GM21723 (cell line): ENCODE data around the gene SLC49A4.
A peak's percentile ranks its signal among the peaks of the same experiment; 100 is the strongest.

Experiments
- ATAC-seq: cut with Tn5 transposase; IDR thresholded peaks from one replicate; pipeline ENCODE4 v1.9.1; 2021; ENCODE audit warnings: mild to moderate bottlenecking, moderate library complexity; ENCODE audit not compliant: unreplicated experiment

SLC49A4 gene

GRCh38 chr3:122902326-122902725 lies 107.5 kb downstream of the SLC49A4 start:
- ATAC-seq, result no peak

- ATAC-seq, result no peak
Measured at GRCh38 chr3:122903171-122903570, 108.3 kb downstream of the SLC49A4 start.

- no peak for ATAC-seq
Measured at GRCh38 chr3:122907471-122907870, 112.6 kb downstream of the SLC49A4 start.

DNA sequence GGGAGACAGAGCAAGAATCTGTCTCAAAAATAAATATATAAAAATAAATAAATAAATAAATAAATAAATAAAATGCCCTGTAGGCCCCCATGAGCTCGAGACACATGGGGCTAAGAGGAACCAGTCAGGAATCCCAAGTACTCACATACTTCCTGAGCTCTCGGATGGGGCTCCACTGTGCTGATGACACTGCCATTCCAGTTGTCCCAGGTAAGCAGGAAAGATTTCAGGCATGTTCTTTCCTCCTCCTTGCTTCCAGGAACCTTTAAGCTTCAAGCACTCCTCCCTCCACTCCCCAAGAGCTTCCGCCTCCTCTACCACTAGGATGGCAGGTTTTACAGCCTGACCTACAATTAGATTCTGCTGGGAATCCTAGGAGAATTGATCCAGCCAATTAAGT lies 113.4 kb downstream of the SLC49A4 start:
- no peak for ATAC-seq

DNA sequence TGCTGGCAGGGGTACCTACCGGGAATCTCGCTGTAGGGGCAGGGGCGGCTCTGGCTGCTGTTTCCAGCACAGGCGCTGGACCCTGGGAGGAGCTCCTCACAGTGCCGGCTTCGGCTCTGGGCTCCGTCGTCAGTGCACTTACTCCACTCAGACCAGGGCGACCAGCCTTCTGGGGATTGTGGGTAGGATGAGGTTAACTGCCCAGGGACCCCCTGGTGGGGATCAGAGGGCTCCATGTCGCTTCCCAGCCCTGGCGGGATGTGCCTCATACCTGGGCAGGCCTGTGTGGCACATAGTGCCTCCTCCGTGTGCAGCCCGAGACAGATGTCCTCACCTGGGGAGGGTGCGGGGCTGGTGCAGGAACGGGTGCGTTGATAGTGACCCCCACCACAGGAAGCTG lies 117.0 kb downstream of the SLC49A4 start:
- ATAC-seq, result no peak

DNA sequence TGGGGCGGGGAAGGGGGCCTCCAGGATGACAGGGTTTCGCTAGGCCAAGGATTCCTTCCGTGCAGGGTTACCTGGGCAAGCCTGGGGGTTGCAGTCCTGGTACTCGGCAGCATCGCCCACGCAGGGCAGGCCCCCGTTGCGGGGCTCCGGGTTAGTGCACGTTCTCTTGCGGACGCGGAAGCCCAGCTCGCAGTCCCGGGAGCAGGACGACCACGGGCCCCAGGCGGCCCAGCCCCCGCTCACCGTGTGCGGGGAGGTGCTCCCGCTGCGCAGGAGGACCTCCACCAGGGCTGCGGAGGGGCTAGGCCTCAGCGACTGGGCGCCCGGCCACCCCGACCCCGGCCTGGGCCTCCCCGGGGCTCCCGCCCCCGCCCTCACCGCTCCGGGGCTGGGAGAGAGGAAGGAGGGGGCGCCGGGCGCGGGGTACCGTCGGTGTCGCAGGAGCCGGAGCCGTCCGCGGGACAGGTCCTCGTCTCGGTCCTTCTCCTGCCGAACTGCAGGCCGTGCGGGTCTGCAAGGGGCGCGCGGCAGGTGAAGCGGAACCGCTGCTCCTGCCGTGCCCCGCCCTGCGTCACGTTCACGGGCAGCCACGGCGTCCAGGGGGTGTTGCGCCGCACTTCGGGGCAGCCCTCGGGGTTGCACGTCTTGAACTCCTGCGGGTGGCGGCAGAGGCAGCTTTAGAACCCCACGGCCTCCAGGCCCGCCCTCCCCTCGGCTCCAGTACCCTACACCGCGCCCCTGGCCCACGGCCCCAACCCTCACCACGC lies 118.1 kb downstream of the SLC49A4 start:
- no peak for ATAC-seq

DNA sequence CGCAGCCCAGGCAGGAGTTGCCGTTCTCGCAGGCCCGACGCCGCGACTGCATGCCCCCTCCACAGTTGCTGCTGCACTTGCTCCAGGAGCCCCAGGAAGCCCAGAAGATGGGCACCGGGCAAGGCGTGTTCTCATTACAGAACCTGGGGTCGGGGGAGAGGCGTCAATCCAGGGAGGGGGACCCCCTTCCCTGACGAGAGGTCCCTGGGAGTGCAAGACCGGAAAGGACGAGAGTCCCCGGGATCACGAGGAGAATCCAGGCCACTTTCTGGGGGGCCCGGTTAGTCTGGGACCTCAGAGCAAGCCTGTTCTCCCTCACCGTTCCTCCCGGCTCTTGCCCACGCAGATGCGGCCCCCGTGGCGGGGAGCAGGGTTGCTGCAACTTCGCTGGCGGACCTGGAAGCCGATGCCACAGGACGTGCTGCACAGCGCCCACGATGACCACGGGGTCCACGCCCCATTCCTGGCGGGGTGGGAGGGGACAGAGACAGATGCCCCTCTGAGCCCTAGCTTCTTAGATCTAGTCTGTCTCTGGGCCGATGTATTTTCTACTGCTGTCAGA lies 118.8 kb downstream of the SLC49A4 start:
- no peak for ATAC-seq

DNA sequence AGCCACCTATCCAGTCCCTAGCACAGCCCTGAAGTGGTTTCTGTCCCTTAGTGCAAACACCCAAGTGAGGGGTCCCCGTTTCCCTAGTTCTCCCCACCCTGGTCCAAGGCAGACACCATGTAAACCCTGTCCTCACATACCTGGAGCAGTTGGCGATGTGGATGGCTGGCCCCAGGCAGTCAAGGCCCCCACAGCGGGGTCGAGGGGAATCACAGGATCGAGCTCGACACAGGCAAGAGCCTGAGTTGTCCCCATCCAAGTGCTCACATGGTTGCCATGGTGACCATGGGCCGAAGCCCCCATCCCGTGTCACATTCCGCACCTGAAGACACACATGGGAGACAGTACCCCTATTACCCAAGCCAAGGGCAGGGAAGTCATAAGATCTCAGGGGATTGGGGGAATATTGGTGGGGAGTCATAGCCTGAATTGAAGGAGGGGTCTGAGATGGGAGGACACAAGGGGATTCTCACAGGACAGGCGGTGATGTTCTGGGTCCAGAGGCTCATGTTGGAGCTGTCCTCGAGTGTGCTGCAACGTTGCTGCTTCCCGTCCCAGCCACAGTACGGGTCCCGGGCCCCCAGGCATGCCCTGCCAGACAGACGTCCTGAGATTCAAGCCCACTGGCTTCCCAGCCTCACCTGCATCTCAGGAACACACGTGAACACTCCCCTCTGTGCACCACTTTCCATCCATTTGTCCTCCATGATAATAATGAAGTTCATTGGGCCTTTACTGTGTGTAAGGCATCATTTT lies 120.6 kb downstream of the SLC49A4 start:
- ATAC-seq, result no peak

- ATAC-seq, result no peak
Measured at GRCh38 chr3:122916084-122916483, 121.2 kb downstream of the SLC49A4 start.

GRCh38 chr3:122916580-122916979 lies 121.7 kb downstream of the SLC49A4 start:
- ATAC-seq, result peak; percentile 59

GRCh38 chr3:122917412-122917811 lies 122.5 kb downstream of the SLC49A4 start:
- no peak for ATAC-seq

DNA sequence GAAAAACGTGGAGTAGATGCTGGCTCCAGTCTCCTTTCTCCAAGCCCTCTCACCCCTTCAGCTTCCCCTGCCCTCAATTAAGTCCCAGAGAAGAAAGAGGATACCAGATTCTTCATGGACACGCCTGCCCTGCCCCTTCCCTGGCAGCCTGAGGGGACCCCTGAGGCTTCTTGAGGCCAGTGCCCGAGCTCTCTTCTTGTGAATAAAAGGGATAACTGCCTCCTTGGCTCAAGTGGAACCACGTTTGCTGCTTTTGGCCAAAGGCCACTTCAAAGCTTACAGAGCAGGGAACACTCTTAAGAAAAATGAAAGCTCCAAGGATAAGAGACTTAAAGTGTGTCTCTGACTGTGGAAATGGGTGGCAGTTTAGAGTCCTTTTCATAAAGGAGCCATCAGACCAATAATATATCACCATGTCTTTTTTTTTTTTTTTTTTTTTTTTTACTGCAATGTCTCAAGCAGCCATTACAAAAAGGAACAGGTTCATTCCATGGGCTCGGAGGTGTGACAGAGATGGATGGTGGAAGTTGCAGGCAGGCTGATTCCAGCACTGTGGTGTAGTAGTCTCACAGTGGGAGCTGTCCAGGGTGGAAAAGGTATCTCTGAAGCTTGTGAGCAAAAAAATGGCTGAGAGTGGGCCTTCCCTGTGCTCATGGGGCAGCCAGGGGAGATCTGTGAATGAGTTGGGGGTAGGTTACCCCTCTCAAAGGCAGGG lies 123.9 kb downstream of the SLC49A4 start:
- ATAC-seq, result no peak

GRCh38 chr3:122919291-122919610 lies 124.4 kb downstream of the SLC49A4 start:
- ATAC-seq, result no peak

DNA sequence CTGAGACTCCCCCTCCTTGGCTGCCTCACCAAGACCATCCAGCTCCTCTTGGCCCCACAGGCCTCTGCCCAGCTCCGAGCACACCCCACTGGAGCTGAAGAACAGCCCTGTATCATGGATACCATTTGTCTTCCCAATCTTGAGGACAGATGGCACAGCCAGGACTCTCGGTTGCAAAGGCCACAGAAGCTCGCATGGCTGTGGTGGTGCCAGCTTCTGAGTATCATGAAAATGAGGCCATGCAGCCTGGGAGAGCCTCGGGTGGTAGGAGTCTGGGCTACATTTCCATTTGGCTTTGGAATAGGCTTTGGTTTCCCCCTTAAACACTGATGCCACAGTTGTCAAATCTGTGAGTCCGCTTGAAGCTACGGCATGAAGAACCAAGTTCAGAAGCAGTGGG lies 126.1 kb downstream of the SLC49A4 start:
- no peak for ATAC-seq

- peak; percentile 55 for ATAC-seq
Measured at GRCh38 chr3:122921791-122922651, 127.2 kb downstream of the SLC49A4 start.

DNA sequence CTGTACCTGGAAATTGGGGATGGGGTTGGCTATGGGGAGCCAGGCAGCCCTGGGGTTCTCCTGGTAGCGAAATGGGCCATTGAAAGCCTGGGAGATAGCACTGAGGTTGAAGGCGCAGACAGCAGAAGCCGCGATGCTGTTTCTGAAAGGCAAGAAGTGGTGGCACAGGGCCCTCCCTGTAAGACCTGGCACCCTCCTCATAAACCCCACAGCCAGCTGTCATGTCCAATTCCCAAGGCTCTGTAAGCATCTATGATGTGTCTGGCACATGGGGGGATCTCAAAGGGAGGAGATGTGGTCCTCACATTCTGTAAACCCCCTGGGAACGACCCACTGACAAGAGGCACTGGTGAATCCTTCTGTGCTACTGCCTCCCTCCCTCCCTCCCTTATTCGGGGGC lies 128.7 kb downstream of the SLC49A4 start:
- no peak for ATAC-seq

DNA sequence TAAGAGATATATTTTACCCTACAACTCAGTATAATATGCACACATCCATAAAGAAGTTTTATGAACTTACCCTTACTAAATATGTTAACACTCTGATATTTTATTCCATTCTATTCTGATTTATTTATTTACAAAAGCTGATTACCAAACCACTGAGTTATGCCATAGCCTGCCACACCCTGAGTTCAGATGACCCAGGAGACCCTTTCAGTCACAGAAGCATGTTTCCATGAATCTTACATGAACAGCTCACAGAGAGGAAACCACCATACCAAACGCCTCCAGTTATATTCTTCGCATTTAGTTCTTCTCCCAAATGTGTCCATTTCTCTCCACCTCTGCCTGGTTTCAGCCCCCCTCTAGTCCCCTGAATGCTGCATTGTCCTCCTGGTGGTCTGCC lies 129.2 kb downstream of the SLC49A4 start:
- ATAC-seq, result no peak

GRCh38 chr3:122925756-122926155 lies 130.9 kb downstream of the SLC49A4 start:
- no peak for ATAC-seq

- ATAC-seq, result no peak
Measured at GRCh38 chr3:122926322-122926721, 131.5 kb downstream of the SLC49A4 start.

DNA sequence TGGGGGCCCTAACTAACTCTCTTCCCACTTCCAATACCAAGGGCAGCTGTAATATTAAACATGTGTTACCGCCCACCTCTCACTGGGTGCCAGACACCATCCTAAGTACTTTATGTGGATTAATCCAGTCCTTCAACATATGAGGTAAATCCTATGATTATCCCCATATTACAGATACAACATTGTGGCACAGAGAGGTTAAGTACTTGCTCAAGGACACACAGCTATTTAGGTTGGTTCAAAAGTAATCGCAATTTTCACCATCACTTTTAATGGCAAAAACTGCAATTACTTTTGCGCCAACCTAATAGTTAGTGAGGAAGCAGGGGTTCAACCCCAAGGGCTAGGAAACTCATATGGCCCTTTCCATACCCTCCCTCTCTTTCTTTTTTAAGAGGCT lies 131.9 kb downstream of the SLC49A4 start:
- no peak for ATAC-seq

GRCh38 chr3:122927726-122928125 lies 132.9 kb downstream of the SLC49A4 start:
- ATAC-seq, result no peak
